ENCODE results near the gene PHOSPHO1.

The PHOSPHO1 gene

DNA sequence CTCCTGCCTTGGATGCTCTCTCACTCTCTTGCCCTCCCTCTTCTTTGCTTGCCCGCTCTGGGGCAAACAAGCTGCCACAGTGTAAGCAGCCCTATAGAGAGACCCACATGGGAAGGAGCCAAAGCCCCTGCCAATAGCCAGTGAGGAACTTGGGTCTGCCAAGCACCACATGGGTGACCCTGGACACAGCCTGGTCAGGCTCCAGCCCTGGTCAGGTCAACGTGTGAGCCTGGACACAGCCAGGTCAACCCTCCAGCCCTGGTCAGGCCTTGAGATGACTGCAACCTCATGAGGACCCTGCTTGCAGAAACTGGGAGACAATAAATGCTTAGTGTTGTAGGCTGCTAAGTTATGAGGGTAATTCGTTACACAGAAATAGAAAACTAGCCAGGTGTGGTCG lies 14.3 kb upstream of the PHOSPHO1 start:
- no peak for DNase-seq

DNA sequence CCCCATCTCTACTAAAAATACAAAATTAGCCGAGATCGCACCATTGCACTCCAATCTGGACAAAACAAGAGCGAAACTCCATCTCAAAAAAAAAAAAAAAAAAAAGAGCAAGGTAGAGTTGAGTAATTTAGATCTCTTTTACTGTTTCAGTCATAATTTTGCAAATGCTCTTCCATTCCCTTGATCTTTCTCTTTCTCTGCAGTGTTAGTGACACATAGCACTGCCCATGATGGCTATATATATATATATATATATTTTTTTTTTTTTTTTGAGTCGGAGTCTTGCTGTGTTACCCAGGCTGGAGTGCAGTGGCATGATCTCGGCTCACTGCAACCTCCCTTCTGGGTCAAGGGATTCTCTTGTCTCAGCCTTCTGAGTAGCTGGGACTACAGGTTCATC lies 12.2 kb upstream of the PHOSPHO1 start:
- no peak for DNase-seq

DNA sequence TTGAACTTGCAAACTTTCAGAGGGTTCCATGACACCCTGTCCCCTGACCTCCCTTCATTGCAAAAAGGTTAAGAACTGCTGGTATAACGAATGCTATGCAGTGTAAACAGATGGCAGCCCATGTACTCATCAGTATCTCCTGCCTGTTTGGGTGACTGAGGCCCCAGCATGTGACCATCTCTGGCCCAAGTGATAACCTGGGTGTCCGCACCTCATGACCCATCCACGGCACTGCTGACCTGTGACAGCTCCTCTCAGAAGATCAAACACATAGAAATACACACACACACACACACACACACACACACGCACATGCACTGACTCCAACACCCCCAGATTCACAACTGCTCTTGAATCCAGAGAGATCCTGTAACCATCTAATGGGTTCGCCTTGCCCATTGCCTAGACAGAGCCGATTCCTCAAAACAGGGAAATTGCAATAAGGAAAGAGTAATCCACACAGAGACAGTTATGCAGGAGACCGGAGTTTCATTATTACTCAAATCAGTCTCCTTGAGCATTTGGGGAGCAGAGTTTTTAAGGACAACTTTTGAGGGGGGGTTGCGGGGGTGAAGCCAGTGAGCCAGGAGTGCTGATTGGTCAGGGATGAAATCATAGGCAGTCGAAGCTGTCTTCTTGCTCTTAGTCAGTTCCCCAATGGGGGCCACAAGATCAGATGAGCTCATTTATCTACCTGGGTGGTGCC lies 11.3 kb upstream of the PHOSPHO1 start:
- DNase-seq: no peak

DNA sequence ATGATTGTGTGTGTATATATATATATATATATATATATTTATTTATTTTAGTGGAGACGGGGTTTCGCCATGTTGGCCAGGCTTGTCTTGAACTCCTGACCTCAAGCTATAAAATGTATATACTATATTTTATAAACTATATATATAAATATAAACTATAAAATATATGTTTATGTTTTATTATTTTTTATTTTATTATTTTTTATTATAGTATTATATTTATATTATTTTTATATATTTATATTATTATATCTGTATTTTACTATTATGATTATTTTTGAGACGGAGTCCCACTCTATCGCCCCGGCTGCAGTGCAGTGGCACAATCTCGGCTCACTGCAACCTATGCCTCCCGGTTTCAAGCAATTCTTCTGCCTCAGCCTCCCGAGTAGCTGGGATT lies 10.5 kb upstream of the PHOSPHO1 start:
- DNase-seq: no peak

DNA sequence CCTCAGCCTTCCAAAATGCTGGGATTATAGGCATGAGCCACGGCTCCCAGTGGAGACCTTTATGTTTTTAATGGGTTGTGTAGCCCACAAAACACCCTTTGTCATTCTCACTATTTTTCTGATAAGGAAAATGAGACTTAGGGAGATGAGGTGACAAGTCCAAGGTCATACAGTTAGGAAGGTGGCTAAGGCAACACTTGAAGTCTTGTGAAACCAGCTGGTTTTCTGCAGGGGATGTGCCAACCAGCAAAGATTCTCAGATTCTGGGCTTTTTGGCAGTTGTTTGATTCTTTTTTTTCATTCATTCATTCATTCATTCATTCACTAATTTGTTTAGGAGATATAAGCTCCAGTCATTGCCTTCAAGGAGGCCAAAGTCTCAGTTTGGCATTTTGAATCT lies 10.0 kb upstream of the PHOSPHO1 start:
- DNase-seq: no peak

DNA sequence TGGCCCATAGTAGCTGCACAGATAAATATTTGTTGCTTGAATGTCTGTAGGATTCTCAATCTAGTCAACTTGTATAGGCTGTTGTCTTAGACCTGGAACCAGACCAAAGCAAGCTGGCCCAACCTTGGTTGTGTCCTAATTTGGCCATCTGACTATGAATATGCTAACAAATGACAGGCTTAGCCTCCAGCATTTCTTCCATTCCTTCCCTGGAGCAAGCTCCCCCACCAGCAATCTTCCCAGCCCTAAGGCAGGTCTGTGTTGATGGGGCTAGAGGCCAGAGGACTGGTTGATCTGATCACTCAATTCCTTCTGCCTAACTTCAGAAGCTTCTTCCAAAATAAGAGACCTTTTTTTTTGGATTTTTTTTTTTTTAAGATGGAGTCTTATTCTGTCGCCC lies 9.4 kb upstream of the PHOSPHO1 start:
- no peak for DNase-seq

DNA sequence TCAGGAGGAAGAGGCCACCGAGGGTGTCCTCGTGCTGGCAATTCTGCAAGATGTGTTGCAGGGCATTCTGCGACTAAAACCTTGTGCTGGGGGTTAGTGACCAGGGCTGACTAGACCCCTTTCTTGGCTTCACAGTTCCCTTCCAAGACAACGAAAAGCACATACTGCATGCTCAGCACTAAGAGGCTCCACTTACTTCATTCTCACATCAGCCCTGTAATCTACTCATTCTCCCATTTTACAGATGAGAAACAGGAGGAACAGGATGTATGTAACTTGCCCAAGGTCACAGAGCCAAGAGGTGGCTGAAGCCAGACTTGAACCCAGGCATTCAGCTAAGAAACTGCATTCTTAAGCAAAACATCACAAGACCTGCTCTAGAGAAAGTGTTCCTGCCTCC lies 5.3 kb upstream of the PHOSPHO1 start:
- DNase-seq: no peak

DNA sequence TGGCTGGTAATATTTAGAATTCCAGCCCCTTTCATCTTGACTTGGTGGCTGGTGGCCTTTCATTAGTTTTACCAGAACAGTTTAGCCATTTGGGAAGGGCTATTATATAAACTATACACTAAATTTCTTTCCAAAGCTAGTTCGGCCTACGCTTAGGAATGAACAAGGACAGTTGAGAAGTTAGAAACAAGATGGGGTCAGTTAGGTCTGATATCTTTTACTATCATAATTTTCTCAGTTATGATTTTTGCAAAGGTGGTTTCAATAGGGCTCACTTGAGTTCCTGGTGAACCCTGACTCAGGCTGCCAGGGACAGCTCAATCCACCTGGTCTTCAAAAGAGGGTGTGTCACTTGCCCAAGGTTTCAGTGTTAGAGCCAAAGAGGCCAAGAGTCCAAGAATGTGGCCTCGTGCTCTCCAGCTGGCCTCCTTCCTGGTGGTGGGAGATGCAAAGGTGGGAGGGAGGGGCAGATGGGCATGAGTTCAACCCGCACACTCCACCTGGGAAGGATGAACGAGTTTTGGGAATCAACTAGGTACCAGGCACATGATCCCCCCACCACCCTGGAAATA lies 4.0 kb upstream of the PHOSPHO1 start:
- DNase-seq: no peak

DNA sequence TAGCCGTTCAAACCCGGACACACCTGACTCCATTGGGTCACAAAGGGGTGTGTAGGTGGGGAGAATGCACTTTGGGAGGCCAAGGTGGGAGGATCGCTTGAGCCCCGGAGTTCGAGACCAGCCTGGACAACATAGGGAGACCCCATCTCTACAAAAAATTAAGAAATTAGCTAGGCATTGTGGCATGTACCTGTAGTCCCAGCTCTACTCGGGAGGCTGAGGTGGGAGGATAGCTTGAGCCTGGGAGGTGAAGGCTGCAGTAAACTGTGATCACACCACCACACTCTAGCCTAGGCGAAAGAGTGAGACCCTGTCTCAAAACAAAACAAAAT lies 942 bp upstream of the PHOSPHO1 start:
- no peak for DNase-seq

DNA sequence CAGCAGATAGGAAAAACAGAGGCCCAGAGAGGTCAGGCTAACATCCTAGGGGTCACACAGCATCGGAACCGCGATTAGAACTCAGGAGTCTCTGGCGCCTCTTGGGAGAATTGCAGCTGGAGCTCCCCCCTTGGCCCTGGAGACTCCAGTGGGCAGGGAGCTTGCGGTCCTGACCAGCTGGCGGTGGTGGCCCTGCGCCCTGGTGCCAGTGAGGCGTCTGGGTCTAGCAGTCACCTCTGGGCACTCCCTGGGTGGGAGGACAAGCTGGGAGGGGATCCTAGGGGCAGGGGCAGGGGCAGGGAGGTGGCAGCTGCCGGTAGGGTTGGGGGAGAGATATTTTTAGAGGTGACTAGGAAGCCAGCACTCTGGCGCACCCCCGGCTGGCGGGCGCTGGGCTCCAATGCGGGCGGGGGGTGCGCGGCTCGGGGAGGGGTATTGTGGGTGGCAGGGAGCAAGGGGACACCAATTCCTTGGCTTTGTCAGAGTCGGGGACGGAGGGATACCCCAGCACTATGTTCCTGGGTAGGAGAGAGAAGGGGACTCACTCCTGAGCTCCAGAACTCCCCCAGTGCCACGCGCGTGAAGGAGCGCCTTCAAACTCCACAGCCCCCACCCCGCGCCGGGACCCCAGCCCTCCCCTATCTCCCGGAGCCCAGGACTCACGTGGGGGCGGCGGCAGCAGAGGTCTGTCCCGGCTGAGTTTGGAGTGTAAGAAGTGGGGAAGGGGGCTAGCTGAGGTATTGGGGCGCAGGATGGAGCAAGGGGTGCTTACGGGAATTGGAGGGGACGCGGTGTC lies 584 bp downstream of the PHOSPHO1 start:
- DNase-seq: peak in 2 of 58 donors; percentile 31 to 69

DNA sequence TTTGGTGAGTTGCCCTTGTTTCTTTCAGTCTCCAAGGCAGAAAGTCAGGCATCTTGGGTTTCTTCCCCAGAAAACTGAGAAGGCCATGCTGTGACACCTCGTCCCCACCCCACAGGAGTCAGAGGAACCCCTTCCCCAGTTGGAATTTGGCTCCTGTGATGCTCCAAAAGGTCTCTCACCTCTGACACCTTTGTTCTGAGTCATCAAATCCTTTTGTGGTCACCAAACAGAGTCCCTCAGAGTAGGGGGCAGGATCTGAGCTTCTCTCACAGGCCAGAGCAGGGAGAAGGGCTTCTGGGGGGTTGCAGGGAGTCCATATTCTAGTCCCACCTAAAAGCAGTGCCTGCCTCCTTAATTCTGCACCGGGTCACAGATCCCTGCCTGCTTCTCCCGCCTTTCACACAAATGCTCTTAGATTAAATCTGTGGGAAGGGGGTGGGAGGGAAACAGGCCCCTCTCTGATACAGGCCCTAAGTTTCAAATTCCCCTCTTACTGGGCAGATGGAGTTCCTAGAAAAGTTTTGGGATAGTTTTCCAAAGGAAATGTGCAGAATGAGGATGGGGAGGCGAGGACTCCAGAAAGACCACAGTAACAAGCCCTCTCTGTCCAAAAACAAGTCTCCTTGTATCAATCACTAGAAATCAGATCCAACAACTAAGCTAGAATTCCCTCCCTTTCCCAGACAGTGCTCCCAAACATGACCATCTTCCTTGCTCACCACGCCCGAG lies 1.3 kb downstream of the PHOSPHO1 start:
- DNase-seq: no peak

DNA sequence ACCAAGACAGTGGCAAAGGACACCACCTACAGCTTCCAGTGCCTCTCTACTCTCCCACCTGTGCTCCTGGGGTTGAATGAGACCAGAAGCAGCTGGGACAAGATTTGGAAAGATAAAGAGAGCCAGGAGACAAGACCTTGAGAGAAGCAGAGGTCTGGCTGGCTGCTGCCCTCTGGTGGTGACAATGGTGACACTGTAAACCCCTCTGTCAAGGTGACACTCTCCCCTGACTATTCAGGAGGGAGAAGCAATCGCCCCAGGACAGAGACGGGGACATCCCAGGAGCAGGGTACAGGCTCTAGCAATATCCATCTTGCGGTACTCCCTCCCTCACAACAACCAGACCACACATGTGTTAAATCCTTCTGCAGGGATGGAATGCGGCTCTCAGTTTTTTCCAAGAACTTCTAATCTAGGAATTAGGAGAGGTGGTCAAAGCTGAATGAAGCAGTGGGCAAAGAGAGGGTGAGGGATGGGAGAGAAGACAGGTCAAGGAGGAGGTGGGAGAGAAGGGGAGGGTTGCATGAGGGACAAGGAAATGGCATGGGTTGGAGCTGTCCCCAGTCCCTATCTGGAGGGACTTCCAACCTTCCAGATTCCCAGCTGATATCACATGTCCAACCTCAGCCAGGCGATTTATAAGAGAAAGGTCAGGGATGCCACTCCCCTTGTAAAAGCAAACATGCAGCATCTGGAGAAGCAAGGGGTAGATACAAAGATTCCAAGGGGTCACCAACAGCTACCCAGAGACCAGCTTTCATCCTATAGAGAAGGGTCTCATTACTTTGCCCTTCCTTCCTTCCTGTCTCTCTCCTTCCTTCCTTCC lies 2.9 kb downstream of the PHOSPHO1 start:
- peak in 48 of 58 donors; percentile 4 to 83 (median 34) for DNase-seq

DNA sequence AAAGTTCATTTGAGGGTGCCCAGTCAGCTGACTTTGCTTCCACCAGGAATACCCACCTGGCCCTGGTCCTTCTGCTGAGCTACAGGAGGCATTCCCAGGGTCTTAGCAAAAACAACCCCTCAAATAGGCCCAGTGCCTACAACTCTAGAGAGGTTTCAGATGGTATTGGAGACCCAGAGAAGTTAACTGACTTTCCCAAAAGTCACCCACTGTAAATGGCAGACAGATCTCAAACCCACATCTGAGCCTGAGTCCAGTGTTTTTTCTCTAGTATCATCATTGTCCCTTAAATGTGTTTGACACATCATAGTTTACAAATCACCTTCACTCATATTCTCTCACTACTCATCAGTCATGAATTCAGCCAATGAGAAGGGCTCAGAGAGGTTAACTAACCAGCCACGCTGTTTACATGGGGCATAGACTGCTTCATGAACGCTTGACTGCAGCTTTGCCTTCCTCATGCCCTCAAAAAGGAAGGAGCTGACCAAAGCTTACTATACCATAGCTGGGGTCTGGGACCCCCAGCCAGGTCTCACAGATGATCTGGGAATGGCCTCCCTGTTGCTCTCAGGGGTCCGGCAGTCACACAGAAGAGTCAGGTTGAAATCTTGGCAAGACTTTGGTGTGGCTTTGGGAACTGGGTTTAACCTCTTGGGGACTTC lies 3.7 kb downstream of the PHOSPHO1 start:
- no peak for DNase-seq

DNA sequence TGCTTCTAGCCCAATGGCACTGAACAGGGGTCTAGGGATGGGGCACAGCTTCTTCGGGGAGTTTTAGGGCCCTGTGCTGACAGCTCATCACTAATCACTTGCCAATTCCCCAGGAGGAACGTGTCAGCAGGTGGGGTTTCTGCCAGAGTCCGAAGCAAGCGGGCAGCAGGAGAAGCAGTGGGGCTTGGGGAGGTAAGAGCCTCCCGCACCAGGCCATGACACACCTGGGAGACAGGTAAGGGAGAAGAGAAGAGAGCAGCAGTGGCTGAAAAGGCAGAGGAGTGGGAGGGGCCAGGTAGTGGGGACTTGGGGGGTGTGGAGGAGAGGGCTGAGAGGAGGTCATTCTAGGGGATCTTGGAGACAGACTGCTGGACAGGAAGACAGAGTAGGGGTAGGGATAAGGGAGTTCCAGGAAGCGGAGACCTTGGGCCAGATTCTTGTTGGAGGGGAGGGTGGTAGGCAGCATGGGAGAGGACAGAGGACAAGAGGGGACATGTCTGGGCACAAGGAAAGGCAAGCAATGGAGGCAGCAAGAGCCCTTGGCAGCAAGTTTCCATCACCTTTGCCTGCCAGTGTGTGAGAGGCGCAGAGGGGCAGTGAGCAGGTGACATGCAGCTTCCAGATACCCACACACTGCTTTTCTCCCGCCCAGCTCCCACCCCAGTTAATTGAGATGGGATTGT lies 4.9 kb downstream of the PHOSPHO1 start:
- DNase-seq: no peak

DNA sequence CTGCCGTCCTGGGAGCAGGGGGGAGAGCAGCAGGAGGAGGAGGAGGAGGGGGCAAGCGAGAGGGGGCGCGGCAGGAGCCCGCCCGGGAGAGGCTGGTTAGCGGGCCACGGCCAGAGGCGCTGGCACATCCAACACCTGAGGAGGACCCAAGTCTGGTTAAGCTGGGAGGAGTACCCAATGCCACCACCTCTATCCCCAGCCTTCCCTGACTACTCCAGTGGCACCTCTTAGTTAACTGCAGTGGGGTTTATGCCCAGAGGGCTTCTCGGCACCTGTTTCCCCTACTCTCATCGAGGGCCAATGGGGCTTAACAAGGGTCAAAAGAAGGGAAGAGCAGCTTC lies 5.6 kb downstream of the PHOSPHO1 start:
- no peak for DNase-seq

DNA sequence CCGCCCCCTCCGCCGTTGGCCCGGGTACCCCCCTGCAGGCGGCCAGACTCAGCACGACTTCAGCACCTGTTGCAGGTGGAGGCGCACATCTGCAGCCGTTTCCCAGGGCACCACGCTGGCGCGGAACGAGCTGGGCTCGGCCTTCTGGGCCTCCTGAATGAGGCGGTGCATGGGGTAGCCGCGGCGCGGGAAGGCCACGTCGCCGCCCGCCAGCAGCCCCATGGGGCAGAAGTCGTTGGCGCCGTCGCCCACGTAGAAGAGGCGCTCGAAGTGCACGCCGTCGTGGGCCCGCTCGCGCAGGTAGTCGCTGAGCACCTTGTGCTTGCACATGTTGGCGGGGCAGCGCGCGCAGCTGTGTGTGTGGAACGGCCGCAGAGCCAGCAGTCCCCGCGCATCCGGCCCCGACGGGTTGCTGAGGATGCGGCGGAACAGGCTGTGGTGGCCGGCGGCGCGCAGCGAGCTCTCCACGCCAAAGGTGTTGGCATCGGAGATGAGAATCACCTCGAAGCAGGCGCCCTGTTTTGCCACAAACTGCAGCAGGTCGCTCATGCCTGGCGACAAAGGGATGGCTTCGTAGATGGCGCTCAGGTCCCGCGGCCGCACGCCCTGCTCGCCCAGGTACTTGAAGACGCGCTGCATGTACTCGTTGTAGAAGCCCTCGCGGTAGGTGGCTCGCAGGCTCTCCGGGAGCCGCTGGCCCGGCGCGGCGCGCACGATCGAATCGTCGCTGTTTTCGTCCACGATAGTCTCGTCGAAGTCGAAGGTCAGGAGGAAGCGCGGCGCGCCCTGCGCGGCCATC lies 6.2 kb downstream of the PHOSPHO1 start:
- no peak for DNase-seq

DNA sequence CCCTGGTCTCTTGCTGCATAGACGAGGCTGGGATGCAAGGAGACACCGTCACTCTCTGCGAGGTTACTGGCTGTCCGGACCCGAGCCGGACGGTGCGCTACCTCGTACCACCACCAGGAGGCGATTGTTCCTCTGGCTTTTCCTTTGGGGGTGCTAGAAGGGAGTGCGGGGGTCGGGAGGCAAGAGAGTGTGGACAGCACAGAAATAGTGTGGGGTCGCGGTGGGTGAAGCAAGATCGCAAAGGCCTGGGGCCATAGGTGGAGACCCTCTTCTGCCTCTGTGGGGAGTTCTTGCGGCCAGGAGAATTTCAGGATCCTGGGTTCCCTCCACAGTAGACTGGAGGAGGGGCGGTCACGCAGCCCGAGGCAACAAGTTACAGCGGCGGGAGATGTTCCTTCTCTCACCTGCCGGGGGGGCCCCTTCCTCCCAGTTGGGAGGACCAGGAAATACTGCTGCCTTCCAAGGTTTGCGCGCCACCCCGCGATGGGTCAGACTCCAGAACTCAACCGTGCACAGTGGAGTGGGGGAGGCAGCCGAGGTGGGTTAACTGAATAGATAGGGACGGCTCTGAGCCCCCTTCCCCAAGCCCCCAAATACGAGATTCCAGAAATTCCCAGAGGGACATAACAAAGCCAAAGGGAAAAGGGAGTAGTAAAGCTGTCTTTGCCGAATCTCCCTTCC lies 6.9 kb downstream of the PHOSPHO1 start:
- DNase-seq: peak in 29 of 58 donors; percentile 2 to 65 (median 17)

DNA sequence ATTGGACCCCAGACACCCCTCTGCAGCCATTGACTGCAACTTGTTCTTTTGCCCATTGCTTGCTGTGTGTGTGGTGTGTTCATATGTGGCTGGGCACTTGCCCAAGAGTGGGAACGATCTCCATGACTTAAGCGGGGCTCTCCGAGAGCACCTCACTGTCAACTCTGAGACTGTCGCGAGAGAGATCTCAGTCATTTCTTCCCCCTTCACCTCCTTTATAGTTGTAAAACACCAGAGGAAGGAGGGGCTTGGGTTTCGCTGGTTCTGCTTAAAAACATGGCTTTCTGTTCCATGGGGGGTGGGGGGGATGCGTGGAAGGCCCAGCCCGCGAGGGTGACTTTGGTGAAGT lies 7.4 kb downstream of the PHOSPHO1 start:
- DNase-seq: no peak

DNA sequence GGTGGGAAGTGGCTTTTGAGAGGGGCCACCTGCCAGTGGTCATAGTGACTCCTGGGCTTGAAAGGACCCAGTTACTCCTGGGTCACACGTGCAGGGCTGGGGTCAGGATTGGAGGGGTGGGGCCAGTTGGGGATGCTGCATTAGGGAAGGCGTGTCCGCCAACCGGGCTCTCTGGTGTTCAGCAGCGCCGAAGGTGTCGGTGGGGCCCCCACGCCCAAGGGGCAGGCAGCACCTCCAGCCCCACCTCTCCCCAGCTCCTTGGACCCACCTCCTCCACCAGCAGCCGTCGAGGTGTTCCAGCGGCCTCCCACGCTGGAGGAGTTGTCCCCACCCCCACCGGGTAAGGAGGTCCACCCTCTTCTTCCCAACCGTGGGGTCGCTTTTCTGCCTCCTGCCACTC lies 10.6 kb downstream of the PHOSPHO1 start:
- DNase-seq: no peak
